GDM1 (cell line): ENCODE data around the gene PTPRT.

Experiments
- DNase-seq: peaks from one replicate; lab custom pipeline; 2025; lab: John Stamatoyannopoulos, UW

The PTPRT gene

DNA sequence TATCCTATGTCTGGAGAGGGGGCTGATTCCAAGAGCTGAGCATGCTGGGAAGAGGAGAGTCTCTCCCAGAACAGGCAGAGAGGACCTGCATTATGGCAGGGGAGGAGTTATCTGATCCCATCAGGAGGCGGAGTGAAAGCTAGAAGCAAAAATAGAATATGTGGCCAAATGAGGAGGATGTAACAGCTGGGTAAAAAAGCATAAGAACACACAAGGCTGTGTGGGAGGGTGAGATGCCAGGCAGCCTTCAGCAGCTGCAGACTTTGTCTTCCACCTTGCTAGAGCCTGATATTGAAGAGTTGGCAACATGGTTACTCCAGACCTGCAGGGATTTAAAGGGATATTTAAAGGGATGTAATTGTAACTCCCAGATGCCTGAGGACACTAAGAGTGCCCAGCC, 167.1 kb downstream of the PTPRT start:
- DNase-seq, result no peak

DNA sequence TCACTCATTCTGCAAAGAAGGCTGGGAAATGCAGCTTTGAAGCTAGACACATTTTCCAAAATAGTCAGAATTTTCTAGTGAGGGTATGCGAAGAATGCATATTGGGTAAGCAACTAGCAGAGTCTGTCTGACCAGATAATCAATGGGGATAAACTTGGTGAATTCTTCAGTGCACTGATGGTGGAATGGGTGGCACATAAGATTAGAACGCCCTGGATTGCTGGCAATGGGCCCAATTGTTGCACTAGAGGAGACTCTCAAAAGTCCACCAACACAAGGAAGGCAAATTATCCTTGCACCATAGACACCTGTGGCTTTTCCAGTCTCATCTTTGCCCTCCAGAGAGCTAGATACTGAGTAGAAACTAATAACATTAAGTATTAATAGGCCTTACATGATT, 167.6 kb downstream of the PTPRT start:
- DNase-seq, result no peak

DNA sequence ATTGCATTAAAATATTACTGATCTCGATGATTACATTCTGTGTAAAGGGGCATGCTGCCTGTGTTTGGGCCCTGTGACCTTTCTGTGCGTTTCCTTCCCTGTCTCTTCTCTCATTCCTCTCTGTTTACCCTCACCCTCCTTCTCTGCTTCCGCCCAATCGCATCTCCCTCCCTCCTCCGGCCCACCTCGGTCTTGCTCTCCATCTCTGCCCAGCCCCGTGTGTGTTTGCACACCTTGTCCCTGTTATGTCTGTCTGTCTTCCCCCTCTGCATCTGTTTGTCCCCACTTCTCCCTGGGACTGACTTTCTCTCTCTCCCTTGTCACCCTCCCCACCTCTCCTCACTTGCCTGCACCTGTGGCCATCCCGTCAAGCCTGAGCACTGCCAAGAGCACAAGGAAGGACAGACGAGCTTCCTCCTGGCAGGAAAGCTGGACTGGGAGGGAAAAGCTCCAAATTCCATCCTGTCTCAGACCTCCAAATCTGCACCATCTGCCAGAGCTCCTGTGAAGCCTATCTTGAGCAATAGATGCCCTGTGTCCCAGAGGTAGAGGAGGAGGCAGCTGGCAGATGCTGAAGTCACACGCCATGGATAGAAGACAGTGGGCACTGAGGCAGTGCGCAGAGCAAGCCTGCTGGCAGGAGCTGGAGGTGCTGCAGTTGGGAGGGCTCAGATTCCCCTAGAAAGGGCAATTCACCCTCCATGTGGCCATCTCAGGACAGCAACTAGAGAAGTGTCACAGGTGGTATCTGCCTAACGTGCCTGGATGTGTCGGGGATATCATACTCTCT, 172.3 kb downstream of the PTPRT start:
- DNase-seq, result no peak

DNA sequence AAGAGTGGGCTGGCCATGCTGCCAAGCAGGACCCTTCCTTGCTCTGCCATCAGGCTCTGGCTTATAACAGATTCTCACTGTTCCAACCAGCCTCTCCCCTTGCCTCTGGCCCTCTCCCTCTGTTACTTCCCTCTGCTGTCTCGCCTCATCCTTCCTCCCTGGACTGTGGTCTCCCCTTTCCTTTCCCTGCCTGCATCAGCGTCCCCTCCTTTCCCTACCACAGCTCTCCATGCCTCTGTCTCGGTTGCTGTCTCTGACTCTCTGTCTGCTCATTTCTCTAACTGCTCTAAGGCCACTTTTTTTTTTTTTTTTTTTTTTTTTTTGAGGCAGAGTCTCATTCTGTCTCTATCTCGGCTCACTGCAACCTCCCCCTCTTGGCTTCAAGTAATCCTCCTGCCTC, 173.4 kb downstream of the PTPRT start:
- DNase-seq, result no peak

GRCh38 chr20:43015566-43015965, 174.1 kb downstream of the PTPRT start:
- no peak for DNase-seq

GRCh38 chr20:43014206-43014605, 175.5 kb downstream of the PTPRT start:
- no peak for DNase-seq

- no peak for DNase-seq
Measured at GRCh38 chr20:43011491-43011890, 178.2 kb downstream of the PTPRT start.

DNA sequence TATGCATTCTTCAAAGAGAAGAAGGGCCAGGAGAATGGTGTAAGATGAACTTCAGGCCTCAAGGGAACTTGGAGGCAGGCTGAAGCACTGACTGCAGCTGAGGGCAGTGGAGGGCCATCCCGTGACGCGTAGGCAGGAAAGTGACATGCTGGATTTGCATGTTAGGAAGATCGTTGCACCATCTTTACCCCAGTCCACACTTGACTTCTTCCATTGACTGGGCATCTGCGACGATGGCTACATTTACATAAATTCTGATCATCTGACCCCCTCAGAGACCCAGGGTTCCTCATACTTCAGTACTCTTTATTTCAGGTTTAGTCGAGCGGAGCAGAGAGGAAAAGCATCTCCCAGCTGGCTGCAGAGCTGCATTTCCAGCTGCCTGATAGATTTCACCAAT, 180.2 kb downstream of the PTPRT start:
- DNase-seq, result no peak

DNA sequence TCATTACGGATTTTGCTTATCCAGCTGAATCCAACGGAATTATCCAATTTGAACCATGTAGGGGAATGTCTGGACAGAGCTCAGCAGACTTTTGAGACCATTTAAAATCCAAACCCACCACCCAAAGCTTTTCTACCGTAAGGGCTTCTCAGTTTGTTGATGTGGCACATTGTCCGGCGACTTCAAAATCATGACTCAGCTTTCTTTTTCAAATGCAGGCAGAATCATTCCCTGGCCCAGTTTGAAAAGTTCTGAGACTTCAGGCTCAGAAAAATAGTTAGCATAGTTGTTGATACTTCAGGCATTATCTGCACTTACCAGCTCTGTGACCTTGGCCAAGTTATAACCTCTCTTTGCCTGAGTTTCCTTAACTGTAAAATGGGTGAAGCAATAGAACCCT, 182.2 kb downstream of the PTPRT start:
- no peak for DNase-seq

DNA sequence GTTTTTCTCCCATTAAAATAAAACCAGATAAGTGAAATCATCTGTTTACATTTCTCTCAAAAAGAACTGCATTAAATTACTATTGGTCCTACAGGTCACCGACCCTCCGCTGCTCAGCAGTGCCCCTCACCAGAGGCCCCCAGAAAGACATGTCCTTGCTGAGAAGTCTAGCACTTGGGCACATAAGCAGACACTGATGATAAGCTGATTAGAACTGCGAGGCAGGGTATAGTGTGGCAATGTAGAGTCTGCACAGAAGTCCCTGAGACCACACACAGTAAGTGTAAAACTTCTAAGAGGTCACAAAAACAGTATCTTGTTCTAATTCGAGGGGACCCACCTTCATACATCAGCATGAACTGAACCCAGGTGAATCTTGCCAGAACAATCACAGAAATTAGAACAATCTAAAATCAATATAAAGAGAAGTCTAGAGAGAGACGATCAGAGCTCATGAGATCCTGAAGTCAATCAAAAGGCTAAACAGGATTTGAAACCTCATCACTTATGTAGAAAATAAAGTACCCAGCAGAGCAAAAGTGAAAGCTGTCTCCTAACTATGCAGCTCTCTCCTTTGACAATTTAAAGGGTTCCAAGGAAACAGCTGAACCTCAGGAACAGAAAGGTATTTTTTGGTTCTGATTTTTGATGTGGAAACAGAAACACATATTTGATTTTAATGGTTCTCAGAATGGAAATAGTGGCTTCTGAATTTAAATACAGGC, 182.9 kb downstream of the PTPRT start:
- no peak for DNase-seq

DNA sequence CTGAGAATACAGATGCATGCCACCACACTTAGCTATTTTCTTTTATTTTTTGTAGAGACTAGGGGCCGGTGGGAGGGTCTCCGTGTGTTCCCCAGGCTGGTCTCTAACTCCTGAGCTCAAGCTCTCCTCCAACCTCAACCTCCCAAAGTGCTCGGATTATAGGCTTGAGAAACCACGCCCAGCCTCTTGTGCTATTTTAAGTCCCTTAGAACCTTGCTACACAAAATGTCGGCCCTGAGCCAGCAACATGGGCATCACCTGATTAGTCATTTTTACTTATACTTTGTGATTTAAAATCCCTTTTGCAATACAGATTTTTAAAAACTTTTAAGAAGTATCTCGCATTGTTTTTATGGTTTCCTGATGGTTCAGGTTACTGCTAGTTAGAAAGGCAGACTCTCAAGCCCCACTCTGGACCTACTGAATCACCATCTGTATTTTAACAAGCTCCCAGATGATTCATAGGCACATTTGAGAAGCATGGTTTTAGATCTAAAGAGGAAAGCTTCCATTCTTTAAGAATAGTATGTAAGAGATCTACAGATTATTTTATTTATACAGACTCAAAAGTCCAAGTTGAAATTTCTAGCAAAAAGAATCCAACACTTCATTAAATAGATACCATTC, 186.3 kb downstream of the PTPRT start:
- no peak for DNase-seq

DNA sequence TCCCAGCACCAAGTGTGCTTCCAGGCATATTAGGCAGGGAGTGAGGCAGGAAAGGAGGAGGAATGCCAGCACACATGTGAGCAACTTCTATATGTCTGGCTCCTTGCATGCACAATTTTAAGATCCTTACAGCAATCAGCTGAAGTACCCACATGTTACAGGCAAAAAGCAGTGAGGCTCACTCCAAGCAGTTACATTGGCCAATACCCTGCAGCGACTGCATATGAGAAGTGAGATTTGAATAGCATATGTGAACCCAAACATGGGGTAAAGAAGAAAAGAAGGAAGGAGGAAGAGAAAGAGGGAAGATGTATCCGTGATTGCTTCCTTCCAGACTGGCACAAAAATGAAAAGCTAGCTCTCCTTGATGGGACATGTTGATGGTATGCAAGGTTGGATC, 193.6 kb downstream of the PTPRT start:
- no peak for DNase-seq

GRCh38 chr20:42988319-42988718, 201.4 kb downstream of the PTPRT start:
- no peak for DNase-seq

DNA sequence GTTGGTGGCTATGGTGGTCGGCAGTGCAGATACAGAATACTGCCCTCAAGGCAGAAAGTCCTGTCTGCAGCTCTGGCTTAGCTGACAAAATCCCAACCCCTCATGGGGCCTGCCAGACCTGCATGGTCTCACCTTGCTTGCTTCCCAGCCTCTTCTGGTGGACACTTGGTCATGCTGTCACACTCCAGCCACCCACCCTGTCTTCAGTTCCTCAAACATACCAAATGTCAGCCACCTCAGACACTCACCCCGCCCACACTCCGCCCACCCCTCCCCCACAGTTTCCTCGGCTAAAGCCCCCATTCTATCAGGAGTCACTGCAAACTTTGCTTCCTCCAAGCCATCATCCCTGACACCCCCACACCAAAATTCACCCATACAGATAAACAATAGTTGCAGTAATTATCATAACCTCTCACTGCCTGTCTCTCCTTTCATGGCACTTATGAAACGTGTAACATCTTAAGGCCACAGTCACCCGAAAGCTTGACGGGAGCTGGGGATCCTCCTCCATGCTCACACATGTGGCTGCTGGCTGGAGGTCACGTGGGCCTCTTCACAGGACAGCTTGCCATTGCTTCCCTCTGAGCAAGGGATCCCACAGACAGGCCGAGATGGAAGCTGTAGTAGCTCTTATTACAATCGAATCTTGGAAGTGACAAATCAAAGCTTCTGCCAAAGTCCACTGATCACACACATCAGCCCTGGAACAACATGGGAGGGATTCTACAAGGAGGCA, 202.2 kb downstream of the PTPRT start:
- no peak for DNase-seq

GRCh38 chr20:42986143-42986773, 203.4 kb downstream of the PTPRT start:
- DNase-seq, result no peak

DNA sequence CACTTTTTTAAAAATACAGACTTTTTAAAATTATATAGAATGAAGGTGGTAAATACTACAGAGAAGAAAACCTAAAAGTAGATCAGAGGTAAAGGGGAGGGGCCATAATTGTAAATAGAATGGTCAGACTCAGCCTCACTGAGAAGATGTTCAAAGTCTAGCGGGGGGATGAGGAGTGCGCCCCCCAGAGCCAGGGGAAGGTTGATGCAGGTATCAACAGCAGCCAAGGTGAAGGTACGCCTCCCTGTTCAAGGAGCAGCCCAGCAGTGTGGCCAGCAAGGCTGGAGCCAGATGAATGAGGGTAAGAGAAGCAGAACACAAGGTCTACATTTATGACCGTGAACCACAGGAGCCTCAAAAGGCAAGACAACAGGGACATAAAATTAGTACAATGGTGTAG, 204.1 kb downstream of the PTPRT start:
- no peak for DNase-seq

GRCh38 chr20:42982218-42982617, 207.5 kb downstream of the PTPRT start:
- DNase-seq, result no peak

DNA sequence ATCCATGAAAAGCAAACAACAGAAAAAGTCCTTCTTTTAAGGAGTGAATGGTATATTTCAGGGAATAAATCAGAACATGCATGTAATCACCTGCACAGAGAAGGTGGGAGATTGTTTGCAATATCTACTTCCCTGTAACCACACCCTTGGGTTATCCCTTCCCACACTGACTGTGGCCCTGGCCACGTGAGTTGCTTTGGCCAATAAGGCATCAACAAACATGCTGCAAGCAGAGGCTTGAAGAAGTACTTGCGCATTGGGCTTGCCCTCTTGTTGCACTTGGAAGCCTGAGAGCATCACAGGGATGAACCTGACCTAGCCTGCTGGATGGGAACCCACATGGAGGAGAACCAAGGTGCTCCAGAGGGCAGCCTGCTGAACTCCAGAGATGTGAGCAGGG, 208.5 kb downstream of the PTPRT start:
- no peak for DNase-seq

DNA sequence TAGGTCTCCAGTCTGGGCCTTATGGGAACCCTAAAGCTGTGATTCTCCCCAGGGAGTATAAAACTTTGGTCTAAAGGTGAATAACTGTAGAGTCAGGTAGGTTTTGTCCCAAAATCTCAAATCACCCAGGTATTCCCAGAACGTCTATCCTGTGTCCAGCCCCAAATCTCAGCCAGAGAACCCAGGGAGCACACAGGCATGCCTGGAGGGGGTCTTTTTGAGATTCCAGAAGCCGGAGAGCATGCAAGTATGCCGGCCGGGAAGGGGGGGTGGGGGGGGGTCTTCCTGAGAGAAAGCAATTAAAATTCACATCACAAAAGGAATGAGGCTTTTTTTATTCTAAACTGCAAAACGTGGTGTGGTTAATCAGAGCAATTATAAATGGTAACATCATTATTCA, 210.0 kb downstream of the PTPRT start:
- no peak for DNase-seq

DNA sequence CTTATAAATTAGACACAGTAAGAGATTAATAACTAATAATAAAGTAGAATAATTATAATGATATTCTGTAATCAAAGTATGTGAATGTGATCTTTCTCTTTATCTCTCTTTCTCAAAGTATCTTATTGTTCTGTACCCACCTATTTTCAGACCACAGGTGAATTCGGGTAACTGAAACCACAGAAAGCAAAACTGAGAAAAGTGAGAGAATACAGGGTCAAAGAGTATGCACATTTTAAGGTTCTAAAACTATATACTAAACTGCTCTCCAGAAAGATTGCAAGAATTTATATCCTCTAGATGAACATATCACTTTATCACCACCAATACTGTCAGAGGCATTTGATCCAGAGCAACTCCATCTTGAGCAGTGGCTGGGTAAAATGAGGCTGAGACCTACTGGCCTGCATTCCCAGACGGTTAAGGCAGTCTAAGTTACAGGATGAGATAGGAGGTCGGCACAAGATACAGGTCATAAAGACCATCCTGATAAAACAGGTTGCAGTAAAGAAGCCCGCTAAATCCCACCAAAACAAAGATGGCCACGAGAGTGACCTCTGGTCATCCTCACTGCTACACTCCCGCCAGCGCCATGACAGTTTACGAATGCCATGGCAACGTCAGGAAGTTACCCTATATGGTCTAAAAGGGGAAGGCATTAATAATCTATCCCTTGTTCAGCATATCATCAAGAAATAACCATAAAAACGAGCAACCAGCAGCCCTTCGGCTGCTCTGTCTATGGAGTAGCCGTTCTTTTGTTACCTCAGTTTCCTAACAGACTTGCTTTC, 211.3 kb downstream of the PTPRT start:
- no peak for DNase-seq

DNA sequence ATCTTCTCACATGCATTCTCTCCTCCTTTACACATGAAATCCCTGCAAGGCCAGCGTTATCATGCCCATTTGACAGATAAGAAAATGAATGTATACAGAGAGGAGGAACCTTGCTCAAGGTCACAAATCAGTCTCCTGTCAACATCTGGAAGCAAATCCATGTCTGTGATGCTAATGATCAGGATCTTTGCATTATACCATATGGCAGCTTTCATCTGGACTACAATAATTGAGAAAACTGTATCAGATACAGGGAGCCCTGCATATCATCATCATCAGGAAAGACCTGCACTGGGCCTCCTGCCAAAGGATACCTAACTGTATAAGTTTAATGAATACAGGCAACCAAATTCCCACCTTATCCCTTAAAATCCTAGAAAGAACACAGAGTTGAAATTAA, 213.7 kb downstream of the PTPRT start:
- DNase-seq, result no peak
